Measurements from ENCODE around the gene CASP8. TPM values are rescaled to one million over a fixed set of nuclear protein-coding genes. Genes with fewer than 3 reads are reported as not detected.

Gene CASP8
- total RNA-seq, 1 experiment from 2014 or later, result 32.8 TPM

- Mint-ChIP-seq H3K36me3 (ENCODE audit: insufficient read depth, unreplicated experiment) (no peaks in the 10 kb centered on the region), H3K9me3 (ENCODE audit: unreplicated experiment) (no peaks in the 10 kb centered on the region), H3K27me3 (ENCODE audit: insufficient read depth, unreplicated experiment) (no peaks in the 10 kb centered on the region), H3K4me3 (ENCODE audit: unreplicated experiment) (peak overlapping the region; percentile 95), H3K27ac (ENCODE audit: low read depth, unreplicated experiment) (peak overlapping the region; percentile 99), H3K4me1 (ENCODE audit: insufficient read depth, unreplicated experiment) (peaks cover 26% of the 10 kb centered on the region)
- BruUV-seq (replicated peaks), result no TSS peak
- ChIA-PET POLR2A (interaction anchor here (0.6 to 4.1 kb wide), 10 partner anchors 23 to 352 kb away, joined by 3 to 28 read pairs (median 3); partner anchors contain the start of genes HYCC2, STRADB and TRAK2), CTCF (interaction anchor here (0.6 to 2.2 kb wide), 3 partner anchors 24 to 660 kb away, joined by 3 to 12 read pairs (median 3); no protein-coding TSS in a partner anchor)
- TF ChIP-seq CTCF (IDR thresholded peaks at IDR 0.05; ENCODE audit: unreplicated experiment), result no peak
- intact Hi-C loops (cut with micrococcal nuclease), result loop anchor here (1.0 kb wide), 3 partner anchors 23 to 192 kb away; partner anchors contain the start of genes STRADB and TRAK2
- DNase-seq (ENCODE audit: unreplicated experiment), result no peak
These were observed 1.4 kb upstream of the CASP8 start for GRCh38 chr2:201258666-201259615.

GRCh38 chr2:201261471-201261870, 1.1 kb downstream of the CASP8 start:
- no TSS peak for BruUV-seq (replicated peaks)
- intact Hi-C loops (cut with micrococcal nuclease), result no loop called here
- Mint-ChIP-seq H3K4me3 (ENCODE audit: unreplicated experiment) (peak overlapping the region; percentile 13), H3K27ac (ENCODE audit: low read depth, unreplicated experiment) (no peak overlapping the region), H3K4me1 (ENCODE audit: insufficient read depth, unreplicated experiment) (peaks cover 30% of the 10 kb centered on the region), H3K9me3 (ENCODE audit: unreplicated experiment) (no peaks in the 10 kb centered on the region), H3K36me3 (ENCODE audit: insufficient read depth, unreplicated experiment) (peaks cover 7% of the 10 kb centered on the region), H3K27me3 (ENCODE audit: insufficient read depth, unreplicated experiment) (no peaks in the 10 kb centered on the region)
- ChIA-PET CTCF (interaction anchor here (1.1 to 1.5 kb wide), 2 partner anchors 29 to 99 kb away, joined by 3 to 5 read pairs; no protein-coding TSS in a partner anchor), POLR2A (interaction anchor here (1.0 to 2.8 kb wide), 3 partner anchors 9 to 28 kb away, joined by 3 to 7 read pairs (median 6); no protein-coding TSS in a partner anchor)
- DNase-seq (ENCODE audit: unreplicated experiment), result no peak
- no peak for TF ChIP-seq CTCF (IDR thresholded peaks at IDR 0.05; ENCODE audit: unreplicated experiment)

- CTCF ChIA-PET, result interaction anchor here (1.1 to 1.5 kb wide), 2 partner anchors 30 to 99 kb away, joined by 3 to 5 read pairs; no protein-coding TSS in a partner anchor
- no TSS peak for BruUV-seq (replicated peaks)
- no peaks in the 10 kb centered on the region for H3K9me3 Mint-ChIP-seq (ENCODE audit: unreplicated experiment)
- no peak overlapping the region for H3K27ac Mint-ChIP-seq (ENCODE audit: low read depth, unreplicated experiment)
- H3K27me3 Mint-ChIP-seq (ENCODE audit: insufficient read depth, unreplicated experiment), result no peaks in the 10 kb centered on the region
- H3K4me1 Mint-ChIP-seq (ENCODE audit: insufficient read depth, unreplicated experiment), result peaks cover 30% of the 10 kb centered on the region
- intact Hi-C loops (cut with micrococcal nuclease), result no loop called here
- H3K36me3 Mint-ChIP-seq (ENCODE audit: insufficient read depth, unreplicated experiment), result peaks cover 11% of the 10 kb centered on the region
- POLR2A ChIA-PET, result interaction anchor here (1.0 to 2.8 kb wide), 3 partner anchors 9 to 28 kb away, joined by 3 to 7 read pairs (median 6); no protein-coding TSS in a partner anchor
- DNase-seq (ENCODE audit: unreplicated experiment), result no peak
- H3K4me3 Mint-ChIP-seq (ENCODE audit: unreplicated experiment), result peak overlapping the region; percentile 13
- no peak for TF ChIP-seq CTCF (IDR thresholded peaks at IDR 0.05; ENCODE audit: unreplicated experiment)
These were observed 1.6 kb downstream of the CASP8 start for GRCh38 chr2:201261906-201262305.

GRCh38 chr2:201262718-201263117, 2.4 kb downstream of the CASP8 start:
- TF ChIP-seq CTCF (IDR thresholded peaks at IDR 0.05; ENCODE audit: unreplicated experiment), result no peak
- Mint-ChIP-seq H3K27ac (ENCODE audit: low read depth, unreplicated experiment) (no peak overlapping the region), H3K9me3 (ENCODE audit: unreplicated experiment) (no peaks in the 10 kb centered on the region), H3K36me3 (ENCODE audit: insufficient read depth, unreplicated experiment) (peaks cover 17% of the 10 kb centered on the region), H3K4me1 (ENCODE audit: insufficient read depth, unreplicated experiment) (peaks cover 30% of the 10 kb centered on the region), H3K27me3 (ENCODE audit: insufficient read depth, unreplicated experiment) (no peaks in the 10 kb centered on the region), H3K4me3 (ENCODE audit: unreplicated experiment) (no peak overlapping the region)
- ChIA-PET CTCF (no interaction called here), POLR2A (interaction anchor here (1.3 kb wide), 1 partner anchor 29 kb away, joined by 3 read pairs; no protein-coding TSS in a partner anchor)
- intact Hi-C loops (cut with micrococcal nuclease), result no loop called here
- DNase-seq (ENCODE audit: unreplicated experiment), result no peak
- no TSS peak for BruUV-seq (replicated peaks)
